ENCODE data around the gene CHST8. TPM values are rescaled to one million over a fixed set of nuclear protein-coding genes. Genes with fewer than 3 reads are reported as not detected.

CHST8 gene
- total and polyA plus RNA-seq, 8 donors = 0.23 to 25.5 TPM; not detected in 6

GRCh38 chr19:33590224-33590623 is 31.5 kb upstream of the CHST8 start:
- Histone ChIP-seq H3K27me3 (peaks cover 0 to 5% (median 0%) of the 10 kb centered on the region in 3 donors), H3K4me3 (no peak overlapping the region), H3K27ac (no peak overlapping the region), H3K36me3 (no peaks in the 10 kb centered on the region), H3K9me3 (peaks cover 0 to 34% (median 24%) of the 10 kb centered on the region in 4 donors), H3K4me1 (no peaks in the 10 kb centered on the region)
- WGBS, 5 donors = 56 to 74% (median 63%) methylated on average over 1 of the region's 1 CpG
- intact Hi-C loops (cut with DNase I; ENCODE audit: low total_unique reads) = no loop called here
- TF ChIP-seq POLR2AphosphoS5 (IDR thresholded peaks at IDR 0.05) = no peak
- no peak for TF ChIP-seq CTCF (IDR thresholded peaks at IDR 0.05)
- no peak for TF ChIP-seq POLR2A (IDR thresholded peaks at IDR 0.05)
- no peak for TF ChIP-seq EP300 (IDR thresholded peaks at IDR 0.05)
- no peak for DNase-seq

- no peaks in the 10 kb centered on the region for H3K4me1 ChIP-seq
- WGBS, 5 donors = 0 to 16% (median 11%) methylated on average over 1 of the region's 1 CpG
- peaks cover 0 to 28% (median 0%) of the 10 kb centered on the region in 3 donors for H3K27me3 ChIP-seq
- no peak overlapping the region for H3K4me3 ChIP-seq
- intact Hi-C loops (cut with DNase I; ENCODE audit: low total_unique reads) = no loop called here
- peaks cover 0 to 31% (median 16%) of the 10 kb centered on the region in 4 donors for H3K9me3 ChIP-seq
- TF ChIP-seq CTCF (IDR thresholded peaks at IDR 0.05) = no peak
- no peak for TF ChIP-seq POLR2AphosphoS5 (IDR thresholded peaks at IDR 0.05)
- no peak for TF ChIP-seq EP300 (IDR thresholded peaks at IDR 0.05)
- TF ChIP-seq POLR2A (IDR thresholded peaks at IDR 0.05) = no peak
- H3K36me3 ChIP-seq = no peaks in the 10 kb centered on the region
- DNase-seq = no peak
- H3K27ac ChIP-seq = no peak overlapping the region
Observed at GRCh38 chr19:33595783-33596182, 26.0 kb upstream of the CHST8 start.

- WGBS, 5 donors = 90 to 96% (median 96%) methylated on average over 2 of the region's 2 CpGs
- TF ChIP-seq EP300 (IDR thresholded peaks at IDR 0.05) (no peak), CTCF (IDR thresholded peaks at IDR 0.05) (no peak), POLR2A (IDR thresholded peaks at IDR 0.05) (no peak), POLR2AphosphoS5 (IDR thresholded peaks at IDR 0.05) (no peak)
- H3K27me3 ChIP-seq = peaks cover 0 to 23% (median 0%) of the 10 kb centered on the region in 3 donors
- no peak overlapping the region for H3K4me3 ChIP-seq
- intact Hi-C loops (cut with DNase I; ENCODE audit: low total_unique reads) = no loop called here
- peaks cover 4 to 49% (median 35%) of the 10 kb centered on the region in 4 donors for H3K9me3 ChIP-seq
- H3K36me3 ChIP-seq = no peaks in the 10 kb centered on the region
- H3K4me1 ChIP-seq = no peaks in the 10 kb centered on the region
- no peak overlapping the region for H3K27ac ChIP-seq
- peak in 1 of 2 donors; percentile 1 for DNase-seq
Observed at GRCh38 chr19:33601583-33601982, 20.2 kb upstream of the CHST8 start.

- Histone ChIP-seq H3K4me1 (no peaks in the 10 kb centered on the region), H3K27ac (no peak overlapping the region), H3K27me3 (peaks cover 0 to 21% (median 0%) of the 10 kb centered on the region in 3 donors), H3K36me3 (no peaks in the 10 kb centered on the region), H3K9me3 (peaks cover 4 to 47% (median 35%) of the 10 kb centered on the region in 4 donors), H3K4me3 (no peak overlapping the region)
- intact Hi-C loops (cut with DNase I; ENCODE audit: low total_unique reads) = no loop called here
- no peak for DNase-seq
- no peak for TF ChIP-seq CTCF (IDR thresholded peaks at IDR 0.05)
- no peak for TF ChIP-seq EP300 (IDR thresholded peaks at IDR 0.05)
- no peak for TF ChIP-seq POLR2A (IDR thresholded peaks at IDR 0.05)
- TF ChIP-seq POLR2AphosphoS5 (IDR thresholded peaks at IDR 0.05) = no peak
- 82 to 86% (median 84%) methylated on average over 16 of the region's 16 CpGs for WGBS, 5 donors
Observed at GRCh38 chr19:33602576-33603204, 19.1 kb upstream of the CHST8 start.
